NCI-H2029 (cell line): Measurements from ENCODE around the gene PCYT1A.
"Not testable (repeated sequence)": the region's sequence is repeated elsewhere in the genome, so short reads cannot be mapped to it uniquely, and the experiment has no call there.

ENCODE experiments used
- DNase-seq: peaks from one replicate; lab custom pipeline; 2025; lab: John Stamatoyannopoulos, UW

The PCYT1A gene

GRCh38 chr3:196192524-196193051, 94.9 kb downstream of the PCYT1A start:
- no peak for DNase-seq

GRCh38 chr3:196192036-196192523, 95.4 kb downstream of the PCYT1A start:
- DNase-seq: no peak

- no peak for DNase-seq
Measured at GRCh38 chr3:196189566-196190347, 97.8 kb downstream of the PCYT1A start.

GRCh38 chr3:196186651-196187573, 100.6 kb downstream of the PCYT1A start:
- DNase-seq: no peak

- DNase-seq: no peak
Measured at GRCh38 chr3:196184881-196185280, 102.6 kb downstream of the PCYT1A start.

- DNase-seq: not testable (repeated sequence)
Measured at GRCh38 chr3:196184169-196184432, 103.4 kb downstream of the PCYT1A start.

- no peak for DNase-seq
Measured at GRCh38 chr3:196181127-196181546, 106.4 kb downstream of the PCYT1A start.

GRCh38 chr3:196180346-196180745, 107.2 kb downstream of the PCYT1A start:
- no peak for DNase-seq
